ENCODE results near the gene GREB1. TPM values are rescaled to one million over a fixed set of nuclear protein-coding genes. Genes with fewer than 3 reads are reported as not detected.

GREB1 gene
- total and polyA plus RNA-seq, 2 of the 4 experiments (the other 2 are of a cell fraction), result 0.05 TPM; not detected in 1

DNA sequence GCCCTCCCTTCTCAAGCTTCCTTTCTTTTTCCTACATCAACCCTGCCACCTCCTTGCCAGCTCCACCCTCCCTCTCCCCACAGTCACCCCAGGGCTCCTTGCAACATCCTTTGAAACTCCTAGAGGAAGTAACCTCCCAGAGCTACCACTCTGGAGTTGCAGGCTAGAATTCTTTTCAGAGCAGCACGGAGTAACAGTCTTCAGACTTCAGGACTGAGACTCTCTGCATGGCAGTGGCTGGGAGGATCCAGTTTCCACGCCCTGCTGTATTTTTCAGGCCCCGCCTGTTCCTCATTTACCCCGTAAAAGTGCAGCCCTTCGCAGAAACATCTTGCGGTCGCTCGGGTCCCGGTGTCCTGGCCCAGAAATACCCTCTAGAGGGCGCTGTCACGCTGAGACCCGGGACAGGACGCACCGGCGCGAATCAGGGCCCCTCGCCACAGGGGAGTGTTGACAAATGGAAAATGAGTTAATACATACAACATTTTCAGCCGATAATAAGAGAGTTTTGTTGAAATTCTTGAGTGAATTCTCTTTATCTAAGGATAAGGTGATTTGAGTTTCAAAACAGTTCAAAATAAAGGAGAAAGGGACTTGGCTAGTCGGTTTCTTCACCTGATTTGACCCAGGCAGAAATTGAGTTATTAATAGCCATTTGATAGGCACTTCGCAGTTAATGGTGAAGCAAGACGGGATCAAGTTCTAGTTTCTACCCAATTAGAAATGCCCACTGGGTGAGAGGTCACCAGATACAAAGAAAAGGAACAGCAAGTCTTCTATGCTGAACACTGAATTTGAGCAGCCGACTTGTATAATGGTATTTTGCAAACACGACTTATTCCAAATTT lies 154.6 kb downstream of the GREB1 start (continued):
- TF ChIP-seq, protein P1, sequence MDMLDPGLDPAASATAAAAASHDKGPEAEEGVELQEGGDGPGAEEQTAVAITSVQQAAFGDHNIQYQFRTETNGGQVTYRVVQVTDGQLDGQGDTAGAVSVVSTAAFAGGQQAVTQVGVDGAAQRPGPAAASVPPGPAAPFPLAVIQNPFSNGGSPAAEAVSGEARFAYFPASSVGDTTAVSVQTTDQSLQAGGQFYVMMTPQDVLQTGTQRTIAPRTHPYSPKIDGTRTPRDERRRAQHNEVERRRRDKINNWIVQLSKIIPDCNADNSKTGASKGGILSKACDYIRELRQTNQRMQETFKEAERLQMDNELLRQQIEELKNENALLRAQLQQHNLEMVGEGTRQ (IDR thresholded peaks at IDR 0.05; ENCODE audit: low read depth, low read length), result no peak
- TF ChIP-seq POLR2A (IDR thresholded peaks at IDR 0.05; ENCODE audit: low read depth, low read length), result no peak

DNA sequence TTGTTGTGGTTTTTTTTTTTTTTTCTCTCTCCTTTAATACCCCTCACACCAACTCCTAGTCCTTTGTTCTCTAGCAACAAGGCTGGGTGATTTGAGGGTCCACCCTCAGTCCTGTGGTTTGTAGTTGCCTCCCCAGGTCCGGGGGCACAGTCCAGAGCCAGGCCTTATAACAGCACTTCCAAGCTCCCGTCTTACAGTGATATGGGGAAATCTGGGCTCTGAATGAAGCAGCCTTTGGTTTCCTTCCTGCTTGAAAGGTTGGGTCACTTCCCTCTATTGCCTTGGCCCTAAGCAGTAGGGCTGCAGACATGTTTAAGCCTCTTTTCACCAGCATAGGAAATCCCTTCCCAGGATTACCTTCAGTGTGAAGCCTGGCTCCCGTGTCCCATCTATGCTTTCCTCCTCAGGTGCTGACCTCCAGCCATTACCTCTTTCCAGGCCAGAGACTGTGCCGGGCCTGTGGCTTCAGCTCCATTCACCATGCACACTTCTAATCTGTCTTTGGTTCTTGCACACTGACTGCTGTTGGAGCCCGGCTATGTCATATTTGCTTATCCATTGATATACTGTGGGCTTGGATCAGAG lies 157.3 kb downstream of the GREB1 start:
- DNase-seq (no peak), ATAC-seq (ENCODE audit: low read depth) (no peak)
- H2BK15ac ChIP-seq (ENCODE audit: low read depth, low read length), result no peak overlapping the region
- no peak overlapping the region for H2BK20ac ChIP-seq (ENCODE audit: low read depth, low read length)
- no peaks in the 10 kb centered on the region for H3K9me3 ChIP-seq (ENCODE audit: control insufficient read depth, insufficient read depth, low read length)
- no peak overlapping the region for H4K5ac ChIP-seq (ENCODE audit: low read depth, low read length)
- H3K9me1 ChIP-seq (ENCODE audit: insufficient read depth, low read length), result no peaks in the 10 kb centered on the region
- peak overlapping the region; percentile 55 for H2AFZ ChIP-seq (replicated peaks; ENCODE audit: low read length, poor library complexity)
- dilution Hi-C loops (cut with HindIII; ENCODE audit: low sequenced_read_pairs, unreplicated experiment), result no loop called here
- no peak overlapping the region for H2BK5ac ChIP-seq (ENCODE audit: low read depth, low read length, poor library complexity, severe bottlenecking)
- H3K23ac ChIP-seq (ENCODE audit: low read depth, low read length), result no peak overlapping the region
- H3K4me1 ChIP-seq (ENCODE audit: control insufficient read depth, insufficient read depth, low read length), result no peaks in the 10 kb centered on the region
- H4K91ac ChIP-seq (ENCODE audit: insufficient read depth, low read depth, low read length), result no peak overlapping the region
- H3K36me3 ChIP-seq (ENCODE audit: control insufficient read depth, insufficient read depth, low read length), result no peaks in the 10 kb centered on the region
- intact Hi-C loops (cut with micrococcal nuclease), result loop anchor here (5.0 kb wide), 1 partner anchor 1316 kb away; no protein-coding TSS in a partner anchor
- no peaks in the 10 kb centered on the region for H4K20me1 ChIP-seq (ENCODE audit: insufficient read depth, low read length)
- H3K4me3 ChIP-seq (ENCODE audit: insufficient read depth, low read depth, low read length), result no peak overlapping the region
- peaks cover 9% of the 10 kb centered on the region for H3K27me3 ChIP-seq (ENCODE audit: control insufficient read depth, insufficient read depth, low read length)
- no peak overlapping the region for H3K18ac ChIP-seq (ENCODE audit: low read depth, low read length)
- no peak overlapping the region for H2BK120ac ChIP-seq (ENCODE audit: low read depth, low read length)
- H3K9ac ChIP-seq (ENCODE audit: low read depth, low read length), result no peak overlapping the region
- no peak overlapping the region for H3K27ac ChIP-seq (ENCODE audit: insufficient read depth, low read length)
- in situ Hi-C loops (cut with MboI; ENCODE audit: low sequenced_read_pairs), result loop anchor here (5.0 kb wide), 1 partner anchor 91 kb away; no protein-coding TSS in a partner anchor
- 60% methylated on average over 3 of the region's 5 CpGs; no CpG with 5 or more reads in 1 of the 2 experiments for WGBS, 2 experiments (ENCODE audit: extremely low coverage in 2 of 2, insufficient read length in 1 of 2)
- BruUV-seq (replicated peaks), result no TSS peak
- H3K14ac ChIP-seq (replicated peaks; ENCODE audit: low read depth, low read length), result no peak overlapping the region
- no peak overlapping the region for H3K4me2 ChIP-seq (ENCODE audit: low read depth, low read length)
- no peak overlapping the region for H4K8ac ChIP-seq (ENCODE audit: low read depth in 2 of 2, low read length in 2 of 2)
- POLR2A ChIA-PET (ENCODE audit: unreplicated experiment), result no interaction called here
- no peaks in the 10 kb centered on the region for H3K79me1 ChIP-seq (ENCODE audit: low read depth in 1 of 2, low read length in 2 of 2)
- no peak overlapping the region for H2AK9ac ChIP-seq (replicated peaks; ENCODE audit: low read depth, low read length, poor library complexity)
- H3K56ac ChIP-seq (ENCODE audit: extremely low read depth, insufficient read depth, low read length), result no peak overlapping the region
- no peak overlapping the region for H3K4ac ChIP-seq (ENCODE audit: low read depth, low read length)
- CTCF ChIA-PET, result no interaction called here
- H2AK5ac ChIP-seq (ENCODE audit: low read depth, low read length), result no peak overlapping the region
- TF ChIP-seq FOS (IDR thresholded peaks at IDR 0.05; ENCODE audit: low read depth, low read length) (no peak), MAZ (IDR thresholded peaks at IDR 0.05; ENCODE audit: borderline replicate concordance, low read depth, low read length) (no peak), MAFK (IDR thresholded peaks at IDR 0.05; ENCODE audit: low read depth, low read length) (no peak), NFE2L2 (IDR thresholded peaks at IDR 0.05; ENCODE audit: low read depth, low read length) (no peak), RCOR1 (IDR thresholded peaks at IDR 0.05; ENCODE audit: insufficient replicate concordance, low read length) (no peak), BHLHE40 (IDR thresholded peaks at IDR 0.05; ENCODE audit: low read depth, low read length) (no peak), MXI1 (IDR thresholded peaks at IDR 0.05; ENCODE audit: borderline replicate concordance, low read depth, low read length) (no peak), CEBPB (IDR thresholded peaks at IDR 0.05; ENCODE audit: low read depth, low read length) (no peak), SMC3 (IDR thresholded peaks at IDR 0.05; ENCODE audit: low read depth, low read length) (no peak)
- TF ChIP-seq, protein P2, sequence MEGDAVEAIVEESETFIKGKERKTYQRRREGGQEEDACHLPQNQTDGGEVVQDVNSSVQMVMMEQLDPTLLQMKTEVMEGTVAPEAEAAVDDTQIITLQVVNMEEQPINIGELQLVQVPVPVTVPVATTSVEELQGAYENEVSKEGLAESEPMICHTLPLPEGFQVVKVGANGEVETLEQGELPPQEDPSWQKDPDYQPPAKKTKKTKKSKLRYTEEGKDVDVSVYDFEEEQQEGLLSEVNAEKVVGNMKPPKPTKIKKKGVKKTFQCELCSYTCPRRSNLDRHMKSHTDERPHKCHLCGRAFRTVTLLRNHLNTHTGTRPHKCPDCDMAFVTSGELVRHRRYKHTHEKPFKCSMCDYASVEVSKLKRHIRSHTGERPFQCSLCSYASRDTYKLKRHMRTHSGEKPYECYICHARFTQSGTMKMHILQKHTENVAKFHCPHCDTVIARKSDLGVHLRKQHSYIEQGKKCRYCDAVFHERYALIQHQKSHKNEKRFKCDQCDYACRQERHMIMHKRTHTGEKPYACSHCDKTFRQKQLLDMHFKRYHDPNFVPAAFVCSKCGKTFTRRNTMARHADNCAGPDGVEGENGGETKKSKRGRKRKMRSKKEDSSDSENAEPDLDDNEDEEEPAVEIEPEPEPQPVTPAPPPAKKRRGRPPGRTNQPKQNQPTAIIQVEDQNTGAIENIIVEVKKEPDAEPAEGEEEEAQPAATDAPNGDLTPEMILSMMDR (conservative IDR thresholded peaks at IDR 0.05; ENCODE audit: low read depth, low read length), result no peak
- TF ChIP-seq, protein P1 (IDR thresholded peaks at IDR 0.05; ENCODE audit: low read depth, low read length), result no peak

Data from IMR-90 (cell line).